DND-41 (cell line): ENCODE results near the gene RFESD.

Experiments
- ATAC-seq: fragments of 200-7000 bp; cut with Tn5 transposase; 3 replicates; pipeline ENCODE4 v1.9.1; 2021; ENCODE audit warnings: low read depth; ENCODE audit not compliant: insufficient read depth
- DNase-seq: peaks from one replicate; pipeline ENCODE4 v3.0.0-alpha.2; 2020
- H2AFZ ChIP-seq: 2 replicates; pipeline ENCODE4 v1.6.0; 2012; ENCODE audit warnings: low read depth, low read length
- H3K27ac ChIP-seq: 2 replicates; pipeline ENCODE4 v1.5.1; 2012; ENCODE audit warnings: low read length, inconsistent platforms
- H3K27me3 ChIP-seq: fragments of 200-600 bp; sonication (generic); 2 replicates; pipeline ENCODE4 v1.6.0; 2012; ENCODE audit warnings: low read length, mild to moderate bottlenecking, inconsistent platforms; ENCODE audit not compliant: insufficient read depth, poor library complexity
- H3K36me3 ChIP-seq: 2 replicates; pipeline ENCODE4 v1.5.1; 2012; ENCODE audit warnings: low read length, inconsistent platforms; ENCODE audit not compliant: insufficient read depth
- H3K4me1 ChIP-seq: 2 replicates; pipeline ENCODE4 v1.5.1; 2012; ENCODE audit warnings: mild to moderate bottlenecking, low read length; ENCODE audit not compliant: insufficient read depth
- H3K4me2 ChIP-seq: 2 replicates; pipeline ENCODE4 v1.6.0; 2012; ENCODE audit warnings: mild to moderate bottlenecking, moderate library complexity, low read length, inconsistent platforms; ENCODE audit not compliant: insufficient read depth
- H3K4me3 ChIP-seq, 2 experiments: fragments of 200-600 bp in 1 of 2; shearing (Covaris generic) in 1 of 2; 2 replicates each; pipeline ENCODE4 v1.5.1; 2012 to 2016; ENCODE audit warnings: inconsistent platforms in 2 of 2, low read length in 2 of 2, mild to moderate bottlenecking in 2 of 2, low read depth in 1 of 2, moderate library complexity in 1 of 2
- H3K79me2 ChIP-seq: 2 replicates; pipeline ENCODE4 v1.6.0; 2012; ENCODE audit warnings: low read length, inconsistent platforms; ENCODE audit not compliant: insufficient read depth
- H3K9ac ChIP-seq: 2 replicates; pipeline ENCODE4 v1.6.0; 2012; ENCODE audit warnings: low read depth, mild to moderate bottlenecking, inconsistent platforms, low read length, moderate library complexity
- H3K9me3 ChIP-seq: 2 replicates; pipeline ENCODE4 v1.5.1; 2012; ENCODE audit warnings: low read length, moderate library complexity, mild to moderate bottlenecking, inconsistent platforms; ENCODE audit not compliant: insufficient read depth, severe bottlenecking
- H4K20me1 ChIP-seq: 2 replicates; pipeline ENCODE4 v1.6.0; 2012; ENCODE audit warnings: low read length; ENCODE audit not compliant: insufficient read depth
- CTCF ChIP-seq: IDR thresholded peaks from 2 replicates; pipeline ENCODE4 v1.5.1; 2012; ENCODE audit warnings: borderline replicate concordance, low read length, moderate library complexity, mild to moderate bottlenecking; ENCODE audit not compliant: poor library complexity, severe bottlenecking; ENCODE audit errors: extremely low read depth
- EZH2 ChIP-seq: IDR thresholded peaks from 3 replicates; pipeline ENCODE4 v1.6.1; 2012; ENCODE audit warnings: borderline replicate concordance, low read depth, mild to moderate bottlenecking, moderate library complexity, low read length, inconsistent platforms; ENCODE audit not compliant: severe bottlenecking

RFESD gene

GRCh38 chr5:95619096-95619495 lies 27.5 kb upstream of the RFESD start:
- Histone ChIP-seq H4K20me1 (no peaks in the 10 kb centered on the region), H3K79me2 (no peaks in the 10 kb centered on the region), H3K4me1 (peaks cover 32% of the 10 kb centered on the region), H3K4me2 (no peak overlapping the region), H2AFZ (no peak overlapping the region), H3K27me3 (no peaks in the 10 kb centered on the region), H3K4me3 (no peak overlapping the region), H3K36me3 (no peaks in the 10 kb centered on the region), H3K9me3 (no peaks in the 10 kb centered on the region), H3K27ac (no peak overlapping the region), H3K9ac (no peak overlapping the region)
- DNase-seq (no peak), ATAC-seq (no peak)
- TF ChIP-seq CTCF (no peak), EZH2 (no peak)

DNA sequence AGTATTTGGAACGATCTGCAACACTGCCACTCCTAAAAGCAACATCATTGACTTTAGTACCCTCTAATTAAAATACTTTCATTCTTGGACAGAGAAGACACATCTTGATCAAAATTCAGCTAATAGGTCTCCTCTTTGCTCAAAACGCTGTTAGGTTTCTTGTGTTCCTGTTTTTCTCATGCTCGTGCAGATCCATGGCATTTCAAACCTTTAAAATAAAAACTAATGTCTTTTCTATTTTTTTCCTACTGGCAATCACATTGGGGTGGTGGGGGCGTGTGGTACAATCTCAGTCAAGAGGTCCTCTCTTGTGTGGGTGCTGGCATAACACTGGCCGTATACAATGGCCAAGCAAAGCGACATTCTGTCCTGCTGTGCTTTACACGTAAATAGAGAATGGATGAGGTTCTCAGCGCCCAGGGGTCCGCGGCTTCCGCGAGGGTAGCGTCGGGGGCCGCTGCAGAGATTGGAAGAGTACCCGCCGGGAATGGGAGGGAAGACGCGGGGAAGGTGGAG lies 27.0 kb upstream of the RFESD start:
- Histone ChIP-seq H2AFZ (peak overlapping the region; percentile 79; the same call in 1 of the 2 replicates), H3K79me2 (no peaks in the 10 kb centered on the region), H4K20me1 (no peaks in the 10 kb centered on the region), H3K4me3 (no peak overlapping the region; a peak in 1 of 4 replicates), H3K9ac (no peak overlapping the region), H3K4me1 (peaks cover 32% of the 10 kb centered on the region), H3K4me2 (peak overlapping the region; percentile 77), H3K9me3 (no peaks in the 10 kb centered on the region), H3K36me3 (no peaks in the 10 kb centered on the region), H3K27me3 (no peaks in the 10 kb centered on the region), H3K27ac (no peak overlapping the region)
- DNase-seq: no peak
- TF ChIP-seq CTCF (no peak), EZH2 (no peak)
- no peak for ATAC-seq

DNA sequence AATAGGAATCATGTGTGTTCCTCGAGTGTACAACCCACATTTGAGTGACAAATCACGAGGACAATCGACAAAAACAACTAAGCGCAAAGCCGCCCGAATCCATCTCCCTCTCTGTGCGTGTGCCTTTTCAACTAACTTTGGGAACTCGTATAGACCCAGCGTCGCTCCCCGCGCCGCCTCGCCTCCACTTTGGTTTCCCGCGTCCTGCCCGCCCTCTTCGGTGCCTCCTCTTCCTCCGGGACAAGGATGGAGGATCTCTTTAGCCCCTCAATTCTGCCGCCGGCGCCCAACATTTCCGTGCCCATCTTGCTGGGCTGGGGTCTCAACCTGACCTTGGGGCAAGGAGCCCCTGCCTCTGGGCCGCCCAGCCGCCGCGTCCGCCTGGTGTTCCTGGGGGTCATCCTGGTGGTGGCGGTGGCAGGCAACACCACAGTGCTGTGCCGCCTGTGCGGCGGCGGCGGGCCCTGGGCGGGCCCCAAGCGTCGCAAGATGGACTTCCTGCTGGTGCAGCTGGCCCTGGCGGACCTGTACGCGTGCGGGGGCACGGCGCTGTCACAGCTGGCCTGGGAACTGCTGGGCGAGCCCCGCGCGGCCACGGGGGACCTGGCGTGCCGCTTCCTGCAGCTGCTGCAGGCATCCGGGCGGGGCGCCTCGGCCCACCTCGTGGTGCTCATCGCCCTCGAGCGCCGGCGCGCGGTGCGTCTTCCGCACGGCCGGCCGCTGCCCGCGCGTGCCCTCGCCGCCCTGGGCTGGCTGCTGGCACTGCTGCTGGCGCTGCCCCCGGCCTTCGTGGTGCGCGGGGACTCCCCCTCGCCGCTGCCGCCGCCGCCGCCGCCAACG lies 26.3 kb upstream of the RFESD start, which contains the start of gene GPR150:
Gene GPR150, plus strand, starts transcription at position 58 of the 840 bp plus-strand sequence. Its CDS starts 189 bp downstream, at position 247.
- Histone ChIP-seq H3K4me2 (peak within 1 kb of the TSS; percentile 77), H3K4me1 (peaks cover 32% of the 10 kb centered on the region), H3K27me3 (no peaks in the 10 kb centered on the region), H3K79me2 (no peaks in the 10 kb centered on the region), H3K9ac (peak within 1 kb of the TSS; percentile 69), H3K27ac (peak within 1 kb of the TSS; percentile 68), H3K4me3 (peak within 1 kb of the TSS; percentile 12 to 57; a peak in 3 of 4 replicates), H2AFZ (peak within 1 kb of the TSS; percentile 79), H4K20me1 (no peaks in the 10 kb centered on the region), H3K36me3 (no peaks in the 10 kb centered on the region), H3K9me3 (no peaks in the 10 kb centered on the region)
- TF ChIP-seq EZH2 (no peak), CTCF (peak; percentile 16)
- DNase-seq: peak; percentile 67
- peak; percentile 59 for ATAC-seq
